GM18909 (cell line): ENCODE measurements around the gene EDIL3.
"Not testable (repeated sequence)": the region's sequence is repeated elsewhere in the genome, so short reads cannot be mapped to it uniquely, and the experiment has no call there.

Experiments
- ATAC-seq: cut with Tn5 transposase; IDR thresholded peaks from one replicate; pipeline ENCODE4 v1.9.1; 2021; ENCODE audit warnings: mild to moderate bottlenecking; ENCODE audit not compliant: unreplicated experiment, poor library complexity

Gene EDIL3

DNA sequence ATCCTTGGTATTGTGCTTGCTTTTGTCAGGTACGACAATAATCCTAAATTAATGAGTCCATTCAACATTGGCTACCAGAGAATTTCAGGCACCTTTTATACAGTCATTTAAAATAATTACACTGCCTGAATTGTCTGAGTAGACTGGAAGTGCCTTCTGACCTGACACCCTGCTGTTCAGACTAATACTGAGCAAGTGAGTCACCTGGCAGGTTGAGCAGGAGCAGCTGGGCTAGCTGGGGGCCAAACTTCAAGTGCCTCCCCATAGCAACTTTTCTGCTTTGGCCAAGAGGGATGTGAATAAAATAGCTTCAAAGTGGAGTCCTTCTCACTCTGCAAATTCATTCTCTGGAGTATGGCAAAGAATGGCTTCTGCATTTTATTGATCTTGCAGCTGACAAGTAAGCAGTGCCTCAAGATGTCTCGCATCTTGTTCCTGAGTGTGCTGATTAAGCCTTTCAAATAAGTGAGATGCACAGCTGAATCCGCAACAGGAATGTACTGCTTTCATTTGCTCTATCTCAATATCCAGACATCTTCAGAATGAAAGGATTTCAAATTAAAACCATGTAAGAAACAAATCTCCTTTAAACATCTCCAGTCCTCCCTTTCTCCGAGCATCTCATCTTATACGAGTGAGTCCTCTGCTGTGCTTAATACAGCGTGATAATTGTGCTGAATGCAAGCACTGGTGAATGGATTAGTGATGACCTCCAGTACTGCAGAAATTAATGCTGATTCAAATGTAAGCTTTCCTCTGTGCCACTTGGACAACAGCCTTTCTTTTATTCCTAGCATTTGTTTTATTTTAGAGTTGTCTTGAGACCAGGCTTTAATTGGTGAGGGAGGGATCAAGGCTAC lies 271.2 kb downstream of the EDIL3 start:
- no peak for ATAC-seq

GRCh38 chr5:84092738-84093137 lies 291.9 kb downstream of the EDIL3 start:
- no peak for ATAC-seq

DNA sequence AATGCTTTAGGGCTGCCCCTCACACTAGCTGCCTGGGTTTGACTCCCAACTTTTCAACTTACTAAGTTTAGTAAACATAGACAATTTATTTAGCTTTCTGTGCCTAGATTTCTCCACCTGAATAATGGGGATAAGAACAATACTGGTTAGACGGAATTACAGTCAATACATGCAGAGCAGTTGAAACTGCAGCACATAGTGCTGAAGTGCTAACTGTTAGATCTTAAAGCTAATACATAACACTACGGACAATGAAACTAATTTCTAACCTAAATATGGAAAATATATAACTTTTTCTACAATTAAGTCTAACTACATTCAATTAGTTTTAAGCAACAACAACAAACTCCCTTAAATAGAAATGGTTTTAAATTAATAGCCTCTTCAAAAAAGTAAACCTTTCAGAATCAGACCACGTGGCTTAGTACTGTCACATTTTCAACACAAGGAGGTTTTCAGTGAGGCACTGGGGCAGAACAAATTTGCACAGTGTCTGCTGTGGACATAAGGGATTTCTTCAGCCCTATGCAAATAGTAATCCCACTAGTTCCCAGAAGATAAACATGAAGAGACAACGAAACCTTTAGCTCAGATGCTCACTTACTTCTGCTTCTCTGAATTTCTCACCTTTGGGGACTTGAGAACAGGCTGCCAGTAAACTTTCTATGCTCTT lies 293.4 kb downstream of the EDIL3 start:
- ATAC-seq = no peak

DNA sequence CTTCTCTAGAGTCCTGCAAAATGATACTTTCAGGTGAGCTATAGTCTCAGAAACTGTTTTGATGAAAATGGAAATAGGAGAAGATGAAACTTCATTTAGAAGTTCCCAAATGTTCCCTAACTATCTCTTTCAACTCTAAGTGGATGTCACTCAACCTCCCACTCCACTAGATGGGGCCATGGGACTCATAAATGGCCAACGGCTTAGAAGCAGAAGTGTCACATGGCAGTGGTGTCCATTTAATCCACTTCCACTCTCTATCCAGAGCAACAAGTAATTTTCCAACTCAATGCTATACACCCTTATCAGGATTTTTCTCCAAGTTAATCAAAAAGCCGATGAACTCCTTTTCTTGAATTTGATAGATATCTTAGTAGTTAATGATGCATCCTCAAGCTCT lies 295.7 kb downstream of the EDIL3 start:
- ATAC-seq = no peak

- ATAC-seq = no peak
These were observed 298.2 kb downstream of the EDIL3 start for GRCh38 chr5:84086511-84086910.

DNA sequence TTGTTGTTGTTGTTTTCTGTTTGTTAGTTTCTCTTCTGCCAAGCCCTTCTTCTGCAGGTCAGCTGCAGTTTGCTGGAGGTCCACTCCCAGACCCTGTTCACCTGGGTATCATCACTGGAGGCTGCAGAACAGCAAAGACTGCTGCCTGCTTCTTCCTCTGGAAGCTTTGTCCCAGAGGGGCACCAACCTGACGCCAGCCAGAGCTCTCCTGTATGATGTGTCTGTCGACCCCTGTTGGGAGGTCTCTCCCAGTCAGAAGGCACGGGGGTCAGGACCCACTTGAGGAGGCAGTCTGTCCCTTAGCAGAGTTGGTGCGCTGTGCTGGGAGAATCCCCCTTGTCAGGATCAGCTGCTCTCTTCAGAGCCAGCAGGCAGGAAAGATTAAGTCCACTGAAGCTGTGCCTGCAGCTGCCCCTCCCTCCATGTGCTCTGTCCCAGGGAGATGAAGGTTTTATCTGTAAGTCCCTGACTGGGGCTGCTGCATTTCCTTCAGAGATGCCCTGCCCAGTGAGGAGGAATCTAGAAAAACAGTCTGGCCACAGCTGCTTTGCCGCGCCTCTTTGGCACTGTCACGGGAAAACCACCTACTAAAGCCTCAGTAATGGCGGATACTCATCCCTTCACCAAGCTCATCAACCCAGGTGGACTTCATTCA lies 299.2 kb downstream of the EDIL3 start:
- ATAC-seq = no peak

DNA sequence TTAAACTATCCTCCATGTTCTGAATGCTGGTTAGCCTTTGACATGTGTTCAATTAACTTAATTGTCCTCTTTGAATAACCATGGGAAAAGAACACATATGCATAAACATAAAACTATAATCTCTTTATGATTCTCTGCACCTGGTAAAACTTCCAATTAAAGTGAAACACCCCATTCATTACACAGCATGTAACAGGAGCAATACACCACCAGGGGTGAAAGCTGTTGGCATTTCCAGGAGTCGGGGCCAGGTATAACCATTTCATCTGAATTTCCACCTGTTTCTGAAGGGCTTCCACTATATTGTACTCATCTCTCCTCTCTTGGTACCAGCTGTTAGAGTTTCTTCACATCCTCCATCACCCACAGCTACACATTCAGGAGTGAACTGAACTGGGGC lies 303.8 kb downstream of the EDIL3 start:
- ATAC-seq = no peak

DNA sequence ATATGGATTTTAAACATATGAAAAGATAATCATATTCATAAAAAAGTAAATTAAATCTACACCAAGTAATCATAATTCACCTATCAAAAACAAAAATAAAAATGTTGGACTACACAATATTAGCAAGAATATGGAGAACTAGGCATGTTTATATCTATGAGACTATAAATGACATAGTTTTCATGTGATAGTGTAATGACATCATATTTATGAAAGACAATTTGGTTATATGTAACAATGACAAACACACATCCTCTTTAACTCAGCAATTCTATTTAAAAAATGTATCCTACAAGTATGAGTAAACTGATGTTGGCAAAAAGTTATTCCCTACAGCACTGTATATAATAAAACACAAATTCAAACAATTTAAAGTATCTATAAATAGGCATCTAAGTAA lies 312.3 kb downstream of the EDIL3 start:
- ATAC-seq = no peak

DNA sequence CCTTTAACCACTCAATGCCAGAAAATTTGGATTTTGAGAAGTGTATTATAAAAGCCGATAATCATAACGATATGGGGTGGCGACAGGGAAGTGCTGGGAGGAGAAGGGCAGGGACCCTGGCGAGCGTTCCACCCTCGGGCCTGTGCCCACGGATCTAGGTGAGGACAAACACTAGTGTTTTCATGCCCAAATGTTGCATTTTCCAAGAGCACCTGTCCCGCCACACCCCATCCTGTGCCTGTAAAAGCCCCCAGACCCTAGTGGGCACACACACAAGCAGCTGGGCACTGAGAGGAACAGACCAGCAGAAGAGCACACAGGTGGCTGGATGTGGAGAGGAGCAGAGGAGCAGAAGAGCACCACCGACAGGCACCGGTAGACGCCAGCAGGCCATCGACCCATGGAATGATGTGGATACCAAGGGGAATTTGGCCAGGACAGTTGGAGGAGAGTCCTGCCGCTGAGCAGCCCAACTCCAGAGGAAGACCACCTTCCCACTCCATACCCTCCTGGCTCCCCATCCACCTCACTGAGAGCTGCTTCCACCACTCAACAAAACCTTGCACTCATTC lies 315.0 kb downstream of the EDIL3 start:
- no peak for ATAC-seq

DNA sequence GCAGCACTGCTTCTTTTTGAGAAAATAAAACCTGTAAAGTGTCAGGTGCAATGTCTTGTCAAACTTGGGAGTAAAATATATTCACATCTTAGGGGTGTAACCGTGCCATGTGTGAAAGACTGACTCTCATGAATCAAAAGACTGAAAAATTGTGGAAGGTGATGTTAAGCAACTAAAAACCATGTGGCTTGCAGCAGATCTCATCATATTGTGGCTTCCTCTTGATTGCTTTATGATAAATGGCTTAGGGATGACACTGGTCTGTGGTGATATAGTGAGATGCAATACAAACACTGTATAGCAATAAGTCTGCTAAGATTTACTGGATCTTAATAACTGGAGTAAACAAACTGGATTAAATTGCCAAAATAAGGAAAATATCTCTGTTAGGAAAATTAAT lies 321.6 kb downstream of the EDIL3 start:
- no peak for ATAC-seq

GRCh38 chr5:84059672-84060071 lies 325.0 kb downstream of the EDIL3 start:
- ATAC-seq = no peak

- ATAC-seq = no peak
These were observed 326.1 kb downstream of the EDIL3 start for GRCh38 chr5:84058561-84058960.

GRCh38 chr5:84057211-84057610 lies 327.5 kb downstream of the EDIL3 start:
- no peak for ATAC-seq

DNA sequence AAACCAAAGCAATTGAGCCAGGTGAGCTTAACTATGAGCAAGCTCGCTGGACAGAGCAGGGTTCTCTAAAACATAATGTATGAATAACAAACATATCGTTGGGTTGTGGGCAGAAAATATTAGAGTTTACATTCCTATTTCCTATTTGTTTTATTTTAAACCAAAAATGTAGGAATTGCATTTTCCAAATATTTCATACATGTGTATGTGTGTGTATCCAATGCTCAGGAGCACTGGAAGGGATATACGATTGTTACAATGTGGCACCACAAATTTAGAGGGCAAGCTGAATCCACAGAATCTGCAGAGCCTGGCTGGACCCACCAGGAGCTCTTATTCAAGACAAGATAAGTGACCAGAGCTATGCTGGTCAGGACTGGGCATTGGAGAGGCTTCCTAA lies 338.7 kb downstream of the EDIL3 start:
- ATAC-seq = no peak

- no peak for ATAC-seq
These were observed 347.8 kb downstream of the EDIL3 start for GRCh38 chr5:84036842-84037241.

GRCh38 chr5:84032324-84032723 lies 352.4 kb downstream of the EDIL3 start:
- ATAC-seq = no peak

GRCh38 chr5:84028093-84028492 lies 356.6 kb downstream of the EDIL3 start:
- ATAC-seq = no peak

- ATAC-seq = not testable (repeated sequence)
These were observed 366.2 kb downstream of the EDIL3 start for GRCh38 chr5:84018521-84018920.

- ATAC-seq = no peak
These were observed 367.0 kb downstream of the EDIL3 start for GRCh38 chr5:84017523-84018172.

- no peak for ATAC-seq
These were observed 368.6 kb downstream of the EDIL3 start for GRCh38 chr5:84016085-84016484.
